Measurements from ENCODE around the gene CHAF1A. TPM values are rescaled to one million over a fixed set of nuclear protein-coding genes. Genes with fewer than 3 reads are reported as not detected.

CHAF1A gene
- total and polyA plus RNA-seq, 2 of the 8 experiments (the other 6 are each of a cell fraction or from before 2014, with no cell fraction given) = 122 to 147 TPM

DNA sequence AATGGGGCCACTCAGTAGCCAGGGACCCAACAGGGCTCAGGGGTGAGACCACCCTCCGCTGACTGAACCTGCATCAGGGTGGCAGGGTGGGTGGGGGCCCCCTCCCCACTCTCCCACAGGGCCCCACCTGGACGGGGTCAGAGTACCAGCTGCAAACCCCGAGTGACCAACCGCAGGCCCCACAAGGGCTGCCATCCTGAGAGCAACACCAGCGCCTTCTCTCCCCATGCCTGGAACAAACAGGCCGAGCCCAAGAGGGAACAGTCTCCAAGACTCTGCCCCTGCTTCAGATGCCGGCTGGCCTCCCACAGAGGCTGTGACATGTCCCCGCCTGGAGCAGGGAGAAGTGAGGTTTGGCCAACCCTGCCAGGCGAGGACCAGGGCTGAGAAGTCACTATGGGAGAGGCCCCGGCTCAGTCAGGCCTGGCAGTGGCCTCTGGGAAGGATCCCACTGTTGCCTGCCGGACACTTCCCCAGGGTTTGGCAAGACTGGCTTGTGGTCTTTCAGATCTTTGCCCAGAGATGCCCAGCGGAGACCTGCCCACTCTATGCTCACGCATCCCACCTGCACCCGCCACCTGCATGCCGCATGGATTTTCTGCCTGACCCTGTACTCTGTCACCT lies 31.9 kb upstream of the CHAF1A start:
- Histone ChIP-seq H3K36me3 (ENCODE audit: control insufficient read depth in 2 of 4, insufficient read depth in 4 of 4, low read length in 3 of 4) (peaks cover 0 to 6% (median 2%) of the 10 kb centered on the region in 4 experiments; a peak in 2 of 8 replicates), H3K56ac (replicated peaks; ENCODE audit: insufficient read length, low read depth, low read length) (no peak overlapping the region), H4K91ac (replicated peaks; ENCODE audit: insufficient read length, low read length) (no peak overlapping the region), H3K4ac (replicated peaks; ENCODE audit: insufficient read length, low read depth, low read length) (no peak overlapping the region), H3K27me3 (replicated peaks in 1 of 4; ENCODE audit: control insufficient read depth in 3 of 4, extremely low read depth in 1 of 4, insufficient read depth in 3 of 4, low read length in 3 of 4) (no peaks in the 10 kb centered on the region), H3K18ac (ENCODE audit: extremely low read depth, low read length) (no peak overlapping the region), H2BK120ac (replicated peaks; ENCODE audit: low read depth, low read length) (no peak overlapping the region), H3K79me1 (ENCODE audit: low read depth, low read length) (peaks cover 35% of the 10 kb centered on the region), H2BK12ac (ENCODE audit: low read depth, low read length) (no peak overlapping the region), H4K20me1 (replicated peaks in 1 of 2; ENCODE audit: control insufficient read depth in 1 of 2, insufficient read depth in 2 of 2, low read length in 2 of 2) (peaks cover 26 to 37% of the 10 kb centered on the region in 2 experiments), H3K23ac (ENCODE audit: insufficient read length) (no peak overlapping the region), H2AFZ (ENCODE audit: low read length) (no peak overlapping the region), H3K4me1 (replicated peaks in 1 of 4; ENCODE audit: control insufficient read depth in 3 of 4, insufficient read depth in 4 of 4, low read length in 3 of 4) (peaks cover 0 to 30% (median 24%) of the 10 kb centered on the region in 4 experiments; a peak in 6 of 7 replicates), H3K79me2 (ENCODE audit: control insufficient read depth in 1 of 2, insufficient read depth in 2 of 2, low read length in 2 of 2) (peaks cover 0 to 17% of the 10 kb centered on the region in 2 experiments; a peak in 1 of 4 replicates), H4K8ac (ENCODE audit: extremely low read depth, insufficient read depth, low read length) (no peak overlapping the region), H3K14ac (ENCODE audit: insufficient read length) (no peak overlapping the region), H3K9ac (replicated peaks in 1 of 4; ENCODE audit: extremely low read depth in 1 of 4, low read depth in 3 of 4, low read length in 3 of 4) (no peak overlapping the region; a peak in 1 of 7 replicates), H2BK15ac (ENCODE audit: low read length) (no peak overlapping the region), H2AK5ac (ENCODE audit: low read depth, low read length) (no peak overlapping the region), H3K4me2 (ENCODE audit: insufficient read depth in 1 of 2, low read depth in 2 of 2, low read length in 2 of 2) (no peak overlapping the region), H3K9me3 (ENCODE audit: insufficient read depth in 2 of 2, low read depth in 1 of 2, low read length in 1 of 2) (no peaks in the 10 kb centered on the region), H3K4me3 (ENCODE audit: extremely low read depth in 1 of 4, insufficient read depth in 2 of 4, low read depth in 3 of 4, low read length in 4 of 4) (no peak overlapping the region), H2BK20ac (ENCODE audit: low read length) (no peak overlapping the region), H4K5ac (ENCODE audit: insufficient read length, low read depth, low read length) (no peak overlapping the region), H3K23me2 (ENCODE audit: low read depth, low read length) (no peaks in the 10 kb centered on the region), H2BK5ac (ENCODE audit: low read depth, low read length) (no peak overlapping the region), H3K27ac (ENCODE audit: low read depth, low read length) (no peak overlapping the region)
- DNase-seq (ENCODE audit: low read depth in 1 of 2, low spot score in 2 of 2) (peak in 1 of 2 experiments; percentile 44), FAIRE-seq (no peak)
- ChIA-PET CTCF (ENCODE audit: partially characterized antibody) (interaction anchor here (0.7 to 1.8 kb wide), 14 partner anchors 9 to 104 kb away, joined by 3 to 6 read pairs (median 4); no protein-coding TSS in a partner anchor), POLR2A (ENCODE audit: partially characterized antibody) (interaction anchor here (0.8 to 4.1 kb wide), 10 partner anchors 9 to 107 kb away, joined by 3 to 18 read pairs (median 5); partner anchors contain the start of gene MPND)
- WGBS, 2 experiments (ENCODE audit: extremely low coverage in 1 of 2, insufficient coverage in 1 of 2, insufficient read length in 1 of 2, insufficient replicate concordance in 2 of 2, low coverage in 1 of 2, low lambda C conversion rate in 2 of 2, missing lambda C conversion rate in 1 of 2) = 99% methylated on average over 12 of the region's 15 CpGs; no CpG with 5 or more reads in 1 of the 2 experiments
- TF ChIP-seq CTBP2 (IDR thresholded peaks at IDR 0.05; ENCODE audit: borderline replicate concordance, insufficient read depth, insufficient read length, low read length) = no peak
- TF ChIP-seq KDM4A (IDR thresholded peaks at IDR 0.05; ENCODE audit: low read depth, low read length, severe bottlenecking) = no peak
- no peak for TF ChIP-seq TBP (IDR thresholded peaks at IDR 0.05; ENCODE audit: low read depth, low read length)
- TF ChIP-seq, protein P1, sequence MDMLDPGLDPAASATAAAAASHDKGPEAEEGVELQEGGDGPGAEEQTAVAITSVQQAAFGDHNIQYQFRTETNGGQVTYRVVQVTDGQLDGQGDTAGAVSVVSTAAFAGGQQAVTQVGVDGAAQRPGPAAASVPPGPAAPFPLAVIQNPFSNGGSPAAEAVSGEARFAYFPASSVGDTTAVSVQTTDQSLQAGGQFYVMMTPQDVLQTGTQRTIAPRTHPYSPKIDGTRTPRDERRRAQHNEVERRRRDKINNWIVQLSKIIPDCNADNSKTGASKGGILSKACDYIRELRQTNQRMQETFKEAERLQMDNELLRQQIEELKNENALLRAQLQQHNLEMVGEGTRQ (IDR thresholded peaks at IDR 0.05; ENCODE audit: low read length) = no peak
- no peak for TF ChIP-seq BACH1 (IDR thresholded peaks at IDR 0.05; ENCODE audit: low read length)
- no peak for TF ChIP-seq ZNF274 (IDR thresholded peaks at IDR 0.05; ENCODE audit: borderline replicate concordance, extremely low read depth, low read length)
- no peak for TF ChIP-seq CHD2 (IDR thresholded peaks at IDR 0.05; ENCODE audit: low read length)
- TF ChIP-seq ASH2L (IDR thresholded peaks at IDR 0.05; ENCODE audit: low read length) = no peak
- TF ChIP-seq SIRT6 (IDR thresholded peaks at IDR 0.05; ENCODE audit: low read length) = no peak
- no peak for TF ChIP-seq SIN3A (conservative IDR thresholded peaks at IDR 0.05 in 1 of 2, IDR thresholded peaks at IDR 0.05 in 1 of 2; ENCODE audit: low read depth in 1 of 2, low read length in 2 of 2)
- TF ChIP-seq NRF1 (IDR thresholded peaks at IDR 0.05; ENCODE audit: low read depth, low read length) = no peak
- no peak for TF ChIP-seq FOSL1 (IDR thresholded peaks at IDR 0.05; ENCODE audit: insufficient read depth, low read depth, low read length)
